H1 (cell line): ENCODE measurements around the gene CALU. TPM values are rescaled to one million over a fixed set of nuclear protein-coding genes. Genes with fewer than 3 reads are reported as not detected.

Source experiments
- CTCF ChIA-PET: fragments of 300-600 bp; sonication (Branson Sonifier 250); formaldehyde crosslinking; loops from one replicate; lab custom pipeline; 2021; ENCODE audit not compliant: partially characterized antibody; lab: Charles Lee
- POLR2A ChIA-PET: fragments of 300-600 bp; sonication (Branson Sonifier 250); formaldehyde crosslinking; loops from one replicate; lab custom pipeline; 2021; ENCODE audit warnings: inconsistent platforms; ENCODE audit not compliant: partially characterized antibody; lab: Charles Lee
- DNase-seq, 2 experiments: peaks; one replicate each; pipeline versions ENCODE4 v3.0.0 to v3.0.0-alpha.2; 2010 to 2022; ENCODE audit warnings: low spot score in 2 of 2, low read depth in 1 of 2, mixed read lengths in 1 of 2
- FAIRE-seq: peaks from 2 replicates; lab custom pipeline; 2011; peaks lifted over from hg19 to GRCh38; lab: Jason Lieb, UNC
- H2AFZ ChIP-seq: 2 replicates; pipeline ENCODE4 v1.8.1; 2012; ENCODE audit warnings: low read length, inconsistent platforms
- H2AK5ac ChIP-seq: 2 replicates; pipeline ENCODE4 v1.6.1; 2013; ENCODE audit warnings: low read depth, low read length
- H2BK120ac ChIP-seq: replicated peaks from 2 replicates; pipeline ENCODE3; 2013; ENCODE audit warnings: low read depth, low read length, inconsistent platforms
- H2BK12ac ChIP-seq: 2 replicates; pipeline ENCODE4 v1.6.1; 2013; ENCODE audit warnings: low read depth, low read length
- H2BK15ac ChIP-seq: 2 replicates; pipeline ENCODE4 v1.6.1; 2013; ENCODE audit warnings: low read length
- H2BK20ac ChIP-seq: 2 replicates; pipeline ENCODE4 v1.6.1; 2013; ENCODE audit warnings: low read length
- H2BK5ac ChIP-seq: 2 replicates; pipeline ENCODE4 v1.6.1; 2013; ENCODE audit warnings: low read depth, low read length
- H3K14ac ChIP-seq: 2 replicates; pipeline ENCODE4 v1.6.1; 2013; ENCODE audit warnings: inconsistent platforms; ENCODE audit not compliant: insufficient read length
- H3K18ac ChIP-seq: 2 replicates; pipeline ENCODE4 v1.6.1; 2013; ENCODE audit warnings: low read length; ENCODE audit errors: extremely low read depth
- H3K23ac ChIP-seq: 2 replicates; pipeline ENCODE4 v1.6.1; 2013; ENCODE audit warnings: inconsistent platforms; ENCODE audit not compliant: insufficient read length
- H3K23me2 ChIP-seq: 2 replicates; pipeline ENCODE4 v1.6.1; 2013; ENCODE audit warnings: low read depth, low read length
- H3K27ac ChIP-seq: 2 replicates; pipeline ENCODE4 v1.6.1; 2011; ENCODE audit warnings: low read depth, low read length, inconsistent platforms
- H3K27me3 ChIP-seq, 4 experiments: replicated peaks in 1 of 4; 1 replicate in 1 of 4; 2 replicates in 3 of 4; pipeline versions ENCODE4 v1.6.1 to v1.8.1; 2011 to 2013; ENCODE audit warnings: low read length in 3 of 4, mild to moderate bottlenecking in 3 of 4, inconsistent platforms in 2 of 4, mixed read lengths in 2 of 4, moderate library complexity in 1 of 4; ENCODE audit not compliant: control insufficient read depth in 3 of 4, insufficient read depth in 3 of 4; ENCODE audit errors: extremely low read depth in 1 of 4
- H3K36me3 ChIP-seq, 4 experiments: 2 replicates each; pipeline versions ENCODE4 v1.6.1 to v1.8.1; 2011 to 2013; ENCODE audit warnings: mild to moderate bottlenecking in 4 of 4, low read length in 3 of 4, moderate library complexity in 2 of 4, control low read depth in 1 of 4, inconsistent platforms in 1 of 4; ENCODE audit not compliant: insufficient read depth in 4 of 4, control insufficient read depth in 2 of 4
- H3K4ac ChIP-seq: replicated peaks from 2 replicates; pipeline ENCODE3; 2013; ENCODE audit warnings: low read length, low read depth, mixed read lengths, inconsistent platforms; ENCODE audit not compliant: insufficient read length
- H3K4me1 ChIP-seq, 4 experiments: replicated peaks in 1 of 4; 1 replicate in 1 of 4; 2 replicates in 3 of 4; pipeline versions ENCODE4 v1.6.1 to v1.8.1; 2011 to 2013; ENCODE audit warnings: low read length in 3 of 4, inconsistent platforms in 2 of 4, mixed read lengths in 1 of 4; ENCODE audit not compliant: insufficient read depth in 4 of 4, control insufficient read depth in 3 of 4
- H3K4me2 ChIP-seq, 2 experiments: 2 replicates each; pipeline versions ENCODE4 v1.6.1 to v1.8.1; 2011 to 2013; ENCODE audit warnings: low read depth in 2 of 2, low read length in 2 of 2, control low read depth in 1 of 2, inconsistent platforms in 1 of 2, mild to moderate bottlenecking in 1 of 2; ENCODE audit not compliant: insufficient read depth in 1 of 2
- H3K4me3 ChIP-seq, 4 experiments: fragments of 200-600, 300-600 bp in 1 of 4; sonication (generic), shearing (Covaris generic), sonication (Bioruptor Twin) in 1 of 4; 2 replicates each; pipeline versions ENCODE4 v1.5.1 to v1.8.1; 2011 to 2016; ENCODE audit warnings: low read length in 4 of 4, low read depth in 3 of 4, control low read depth in 2 of 4, inconsistent platforms in 2 of 4, mild to moderate bottlenecking in 2 of 4, mixed read lengths in 1 of 4, moderate library complexity in 1 of 4; ENCODE audit not compliant: insufficient read depth in 2 of 4; ENCODE audit errors: extremely low read depth in 1 of 4
- H3K56ac ChIP-seq: replicated peaks from 2 replicates; pipeline ENCODE3; 2013; ENCODE audit warnings: low read depth, mild to moderate bottlenecking, mixed read lengths, low read length, inconsistent platforms; ENCODE audit not compliant: insufficient read length
- H3K79me1 ChIP-seq: 2 replicates; pipeline ENCODE4 v1.6.1; 2013; ENCODE audit warnings: low read depth, low read length, control low read depth
- H3K79me2 ChIP-seq, 2 experiments: 2 replicates each; pipeline versions ENCODE4 v1.6.1 to v1.8.1; 2012 to 2013; ENCODE audit warnings: low read length in 2 of 2, mild to moderate bottlenecking in 2 of 2, inconsistent platforms in 1 of 2; ENCODE audit not compliant: insufficient read depth in 2 of 2, control insufficient read depth in 1 of 2
- H3K9ac ChIP-seq, 4 experiments: replicated peaks in 1 of 4; 1 replicate in 1 of 4; 2 replicates in 3 of 4; pipeline versions ENCODE4 v1.6.1 to v1.8.1; 2011 to 2013; ENCODE audit warnings: low read depth in 3 of 4, low read length in 3 of 4, control low read depth in 2 of 4, mild to moderate bottlenecking in 2 of 4, moderate library complexity in 2 of 4, inconsistent platforms in 1 of 4; ENCODE audit errors: extremely low read depth in 1 of 4
- H3K9me3 ChIP-seq, 2 experiments: 2 replicates each; pipeline versions ENCODE4 v1.6.1 to v1.8.1; 2012 to 2013; ENCODE audit warnings: mild to moderate bottlenecking in 2 of 2, moderate library complexity in 2 of 2, control low read depth in 1 of 2, inconsistent platforms in 1 of 2, low read depth in 1 of 2, low read length in 1 of 2, mixed read lengths in 1 of 2; ENCODE audit not compliant: insufficient read depth in 2 of 2
- H4K20me1 ChIP-seq, 2 experiments: replicated peaks in 1 of 2; 2 replicates each; pipeline versions ENCODE3 to v1.8.1; 2011 to 2013; ENCODE audit warnings: inconsistent platforms in 2 of 2, low read length in 2 of 2, mild to moderate bottlenecking in 1 of 2; ENCODE audit not compliant: insufficient read depth in 2 of 2, control insufficient read depth in 1 of 2
- H4K5ac ChIP-seq: 2 replicates; pipeline ENCODE4 v1.6.1; 2013; ENCODE audit warnings: low read length, low read depth, mixed read lengths, inconsistent platforms; ENCODE audit not compliant: insufficient read length
- H4K8ac ChIP-seq: 2 replicates; pipeline ENCODE4 v1.8.0; 2013; ENCODE audit warnings: mild to moderate bottlenecking, moderate library complexity, low read length, inconsistent platforms; ENCODE audit not compliant: insufficient read depth; ENCODE audit errors: extremely low read depth
- H4K91ac ChIP-seq: replicated peaks from 2 replicates; pipeline ENCODE3; 2013; ENCODE audit warnings: low read length, mixed read lengths, inconsistent platforms; ENCODE audit not compliant: insufficient read length
- SP4 ChIP-seq: IDR thresholded peaks from 2 replicates; pipeline ENCODE4 v1.6.1; 2012; ENCODE audit warnings: low read length, inconsistent platforms
- WGBS, 2 experiments: shearing (Covaris generic) in 1 of 2; methylation state at CpG; one replicate each; pipeline versions ENCODE4 v1.1.6 to v1.1.7; 2013 to 2015; ENCODE audit warnings: low lambda C conversion rate in 2 of 2, mixed read lengths in 2 of 2, inconsistent platforms in 1 of 2, low coverage in 1 of 2, missing lambda C conversion rate in 1 of 2; ENCODE audit not compliant: insufficient replicate concordance in 2 of 2, insufficient coverage in 1 of 2, insufficient read length in 1 of 2; ENCODE audit errors: extremely low coverage in 1 of 2, missing lambda C conversion rate in 1 of 2; 5-methylcytosine and 5-hydroxymethylcytosine counted together
- polyA plus RNA-seq, 7 experiments: library from polyadenylated mRNA; depleted of rRNA in 3 of 7; stranded (reverse) in 5 of 7; unstranded in 2 of 7; fragments of >200 nt in 5 of 7; fragments of 200-250 nt in 2 of 7; gene quantifications; 1 replicate in 5 of 7; 2 replicates in 1 of 7; 4 replicates in 1 of 7; pipeline versions ENCODE4 v1.2.1 to v1.2.3, GENCODE V29; 2011 to 2013; ENCODE audit warnings: missing spikeins in 2 of 7, mixed read lengths in 2 of 7
- total RNA-seq: library from RNA; stranded (reverse); fragmentation: NEBNext Ultra II Directional; extraction: Animal tissue kit (Norgen Biotek cat#: 25700); gene quantifications from 2 replicates; pipeline ENCODE4 v1.2.1, GENCODE V29; 2021

The CALU gene
- total and polyA plus RNA-seq, 2 of the 8 experiments (the other 6 are each of a cell fraction or from before 2014, with no cell fraction given), result 67.2 to 170 TPM

DNA sequence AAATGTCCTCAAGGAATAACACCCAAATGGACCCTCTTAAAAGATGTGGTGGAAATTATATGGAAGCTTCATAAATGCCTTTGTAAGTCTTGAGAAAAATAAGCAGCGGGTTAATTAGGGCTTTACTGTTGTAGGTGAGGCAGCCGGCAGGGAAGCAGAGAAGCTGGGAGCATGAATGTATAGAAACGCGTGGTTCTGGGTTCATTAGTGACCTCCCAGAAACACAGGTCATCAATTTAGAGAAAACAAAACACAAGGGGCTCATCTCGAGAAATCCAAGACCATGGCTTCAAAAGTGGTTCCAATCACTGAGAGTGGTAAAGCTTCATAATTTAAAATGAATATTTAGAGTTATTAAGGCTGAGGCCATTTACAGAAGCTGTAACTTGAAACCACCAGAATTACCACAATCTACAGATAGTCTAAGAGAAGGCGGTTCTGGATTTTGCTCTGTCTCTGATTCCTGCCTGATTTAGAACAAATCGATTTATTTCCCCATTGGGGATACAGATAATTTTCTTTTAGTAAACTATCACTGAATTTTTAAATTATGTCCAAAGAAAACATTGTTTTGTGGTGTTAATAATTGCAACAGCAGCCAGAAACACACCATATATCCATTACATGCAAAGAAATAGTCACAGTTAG is 46.4 kb upstream of the CALU start:
- Histone ChIP-seq H4K5ac (no peak overlapping the region), H3K4me3 (no peak overlapping the region), H2BK15ac (no peak overlapping the region), H2AFZ (no peak overlapping the region), H3K23me2 (no peaks in the 10 kb centered on the region), H2BK20ac (no peak overlapping the region), H3K79me2 (no peaks in the 10 kb centered on the region), H3K36me3 (no peaks in the 10 kb centered on the region), H2BK120ac (no peak overlapping the region), H2AK5ac (no peak overlapping the region), H3K9ac (no peak overlapping the region), H3K4me1 (no peaks in the 10 kb centered on the region), H3K4ac (no peak overlapping the region), H3K4me2 (no peak overlapping the region), H3K9me3 (peaks cover 0 to 12% of the 10 kb centered on the region in 2 experiments; a peak in 1 of 4 replicates), H3K27me3 (no peaks in the 10 kb centered on the region; a peak in 1 of 7 replicates), H4K8ac (no peak overlapping the region), H4K91ac (no peak overlapping the region), H3K56ac (no peak overlapping the region), H3K79me1 (no peaks in the 10 kb centered on the region), H3K23ac (no peak overlapping the region), H3K14ac (no peak overlapping the region), H2BK5ac (no peak overlapping the region), H3K27ac (no peak overlapping the region), H4K20me1 (no peaks in the 10 kb centered on the region), H3K18ac (no peak overlapping the region), H2BK12ac (no peak overlapping the region)
- 87% methylated on average over 7 of the region's 7 CpGs; no CpG with 5 or more reads in 1 of the 2 experiments for WGBS, 2 experiments
- CTCF ChIA-PET, result interaction anchor here (0.9 to 1.3 kb wide), 5 partner anchors 10 to 149 kb away, joined by 3 to 5 read pairs (median 3); partner anchors contain the start of gene GARIN1A
- DNase-seq (no peak), FAIRE-seq (no peak)
- POLR2A ChIA-PET, result interaction anchor here (1.7 to 2.0 kb wide), 2 partner anchors 10 to 12 kb away, joined by 4 to 5 read pairs; no protein-coding TSS in a partner anchor
- no peak for TF ChIP-seq SP4
